GM12891 (cell line): Measurements from ENCODE around the gene HMGCL.
"Not testable (repeated sequence)": the region's sequence is repeated elsewhere in the genome, so short reads cannot be mapped to it uniquely, and the experiment has no call there.

Source experiments
- DNase-seq: peaks from one replicate; pipeline ENCODE4 v3.0.0; 2011; ENCODE audit warnings: low spot score; ENCODE audit not compliant: insufficient read length
- FAIRE-seq: peaks from 2 replicates; lab custom pipeline; 2011; peaks lifted over from hg19 to GRCh38; lab: Jason Lieb, UNC
- PAX5 ChIP-seq: IDR thresholded peaks from 2 replicates; pipeline ENCODE4 v1.6.1; 2011; ENCODE audit warnings: low read length, moderate library complexity, mild to moderate bottlenecking; ENCODE audit not compliant: insufficient read depth, severe bottlenecking
- POLR2A ChIP-seq: IDR thresholded peaks from 2 replicates; pipeline ENCODE4 v1.6.1; 2011; ENCODE audit warnings: low read depth, low read length, control low read depth
- POLR2AphosphoS5 ChIP-seq: IDR thresholded peaks from 2 replicates; pipeline ENCODE4 v1.6.1; 2011; ENCODE audit warnings: low read depth, low read length, control low read depth
- POU2F2 ChIP-seq: IDR thresholded peaks from 2 replicates; pipeline ENCODE4 v1.6.1; 2011; ENCODE audit warnings: low read depth, mild to moderate bottlenecking, control low read depth, low read length, moderate library complexity
- SPI1 ChIP-seq: IDR thresholded peaks from 2 replicates; pipeline ENCODE4 v1.6.1; 2011; ENCODE audit warnings: low read depth, low read length, control low read depth
- TAF1 ChIP-seq: IDR thresholded peaks from 2 replicates; pipeline ENCODE4 v1.6.1; 2011; ENCODE audit warnings: low read depth, low read length, control low read depth

HMGCL gene

DNA sequence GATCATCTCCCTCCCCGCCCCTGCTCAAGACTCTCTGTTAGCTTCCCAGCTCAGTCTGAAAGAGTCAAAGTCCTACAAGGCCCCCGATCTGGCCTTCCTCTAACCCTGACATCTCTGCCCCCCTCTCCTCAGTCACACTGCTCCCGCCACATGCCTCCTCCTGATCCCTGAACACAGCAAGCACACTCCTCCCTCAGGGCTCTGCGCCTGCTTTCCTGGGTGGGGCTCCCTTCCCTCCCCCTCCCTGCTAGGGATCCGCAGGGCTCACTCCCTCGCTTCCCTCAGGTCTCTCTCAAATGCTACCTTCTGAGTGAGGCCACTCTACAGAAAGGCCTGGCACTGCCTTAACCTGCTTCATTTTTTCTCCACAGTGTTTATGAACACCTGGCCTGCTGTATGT is 18.9 kb downstream of the HMGCL start:
- DNase-seq (no peak), FAIRE-seq (no peak)
- no peak for TF ChIP-seq TAF1
- TF ChIP-seq POLR2AphosphoS5 = no peak

DNA sequence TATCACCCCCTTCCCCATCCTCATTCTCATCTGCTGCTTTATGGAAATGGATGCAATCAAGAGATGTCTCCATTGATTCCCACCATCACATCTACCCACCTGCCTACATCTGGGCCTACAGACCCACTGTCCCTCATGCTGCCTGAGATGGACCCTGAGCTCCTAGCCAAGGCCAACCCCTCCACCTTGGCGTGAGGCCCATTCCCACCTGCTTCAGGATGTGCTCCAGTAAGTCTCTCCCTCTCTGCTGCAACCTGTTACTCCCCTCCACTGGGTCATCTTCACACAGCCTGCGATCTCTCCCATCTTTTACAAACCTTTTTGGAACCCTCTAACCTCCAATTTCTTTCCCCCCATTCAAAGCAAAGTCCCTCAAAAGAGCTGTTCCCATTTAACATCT is 20.2 kb downstream of the HMGCL start:
- TF ChIP-seq POLR2A (no peak), POU2F2 (no peak), SPI1 (no peak), PAX5 (no peak), POLR2AphosphoS5 (no peak), TAF1 (no peak)
- DNase-seq (no peak), FAIRE-seq (no peak)

DNA sequence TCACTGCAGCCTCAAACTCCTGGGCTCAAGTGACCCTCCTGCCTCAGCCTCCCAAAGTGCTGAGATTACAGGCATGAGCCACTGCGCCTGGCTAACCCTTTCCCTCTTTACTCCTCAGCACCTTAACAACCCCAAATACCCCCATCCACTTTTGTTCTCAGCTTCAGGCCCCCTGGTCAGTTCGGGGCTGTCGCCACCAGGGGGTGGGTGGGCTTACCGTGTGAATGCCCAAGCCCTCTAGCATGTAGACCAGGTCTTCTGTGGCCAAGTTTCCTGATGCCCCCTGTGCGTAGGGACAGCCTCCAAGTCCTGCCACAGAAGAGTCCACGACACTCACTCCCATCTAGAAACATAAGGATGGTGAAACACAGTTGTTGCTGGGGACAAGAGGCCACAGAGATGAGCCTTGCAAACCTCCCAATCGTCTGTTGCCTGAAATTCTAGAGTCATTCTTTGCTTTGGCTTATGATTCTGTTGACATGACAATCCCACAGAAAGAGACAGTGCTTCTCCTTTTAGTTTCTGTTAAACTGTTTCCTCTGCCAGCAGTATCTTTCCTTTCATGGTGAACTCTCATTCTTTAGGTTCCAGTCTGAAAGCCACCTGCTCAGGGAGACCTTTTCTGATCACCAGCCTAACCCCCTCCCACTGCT is 20.9 kb downstream of the HMGCL start:
- FAIRE-seq (no peak), DNase-seq (no peak)
- TF ChIP-seq POLR2A (no peak), POLR2AphosphoS5 (no peak), POU2F2 (no peak), SPI1 (no peak), TAF1 (no peak), PAX5 (no peak)

DNA sequence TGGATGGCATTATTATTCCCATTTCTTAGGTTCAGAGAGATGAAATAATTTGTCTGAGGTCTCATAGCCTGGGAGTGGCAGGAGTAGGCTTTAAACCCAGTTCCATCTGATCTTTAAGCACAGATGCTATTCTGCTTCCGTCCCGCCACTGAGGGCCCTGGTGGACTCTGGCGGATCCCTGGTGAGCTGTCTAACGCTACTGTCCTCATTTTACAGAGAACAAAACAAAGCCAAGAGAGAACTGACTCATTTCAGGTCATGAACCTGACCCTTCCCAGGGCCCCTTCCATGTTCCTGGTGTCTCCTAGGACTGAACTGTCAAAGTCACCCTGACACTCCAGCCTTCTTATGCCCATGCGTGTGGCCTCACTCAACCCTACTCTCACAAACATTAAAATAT is 21.6 kb downstream of the HMGCL start:
- no peak for FAIRE-seq
- no peak for TF ChIP-seq PAX5
- no peak for TF ChIP-seq SPI1
- TF ChIP-seq POLR2AphosphoS5 = no peak
- TF ChIP-seq POLR2A = no peak
- TF ChIP-seq POU2F2 = no peak
- no peak for TF ChIP-seq TAF1
- no peak for DNase-seq

DNA sequence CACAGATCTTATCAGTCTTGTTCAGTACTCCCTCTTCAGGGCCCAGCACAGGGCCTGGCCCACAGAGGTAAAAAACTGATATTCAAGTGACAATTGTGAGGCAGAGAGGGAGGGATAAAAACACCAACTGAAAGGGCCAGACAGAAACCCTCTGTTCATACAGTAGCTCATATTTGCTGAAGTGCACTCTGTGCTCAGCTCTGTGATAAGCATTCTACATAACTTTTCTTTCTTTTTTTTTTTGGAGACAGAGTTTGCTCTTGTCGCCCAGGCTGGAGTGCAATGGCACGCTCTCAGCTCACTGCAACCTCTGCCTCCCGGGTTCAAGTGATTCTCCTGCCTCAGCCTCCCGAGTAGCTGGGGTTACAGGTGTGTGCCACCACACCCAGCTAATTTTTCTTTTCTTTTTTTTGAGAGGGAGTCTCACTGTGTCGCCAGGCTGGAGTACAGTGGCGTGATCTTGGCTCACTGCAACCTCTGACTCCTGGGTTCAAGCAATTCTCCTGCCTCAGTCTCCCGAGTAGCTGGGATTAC is 22.4 kb downstream of the HMGCL start:
- DNase-seq, FAIRE-seq: not testable (repeated sequence)

DNA sequence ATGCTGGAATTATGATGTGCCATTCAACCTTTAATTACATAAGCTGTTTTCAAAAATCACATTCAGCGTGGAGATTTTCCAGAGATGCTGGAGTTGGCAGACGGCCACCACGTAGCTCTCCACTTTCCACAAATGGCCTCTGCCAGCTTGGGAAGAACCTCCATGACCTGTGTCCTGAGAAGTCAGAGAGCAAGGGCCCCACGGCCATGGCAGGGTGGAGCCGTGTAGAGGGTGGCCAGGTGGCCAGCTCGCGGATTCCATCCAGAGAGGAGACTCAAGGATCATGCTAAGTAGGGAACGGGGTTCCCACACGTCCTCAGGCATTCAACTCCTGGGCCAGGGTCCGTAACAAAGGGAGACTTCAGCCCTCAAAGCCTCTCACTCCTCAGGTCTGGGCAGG is 23.4 kb downstream of the HMGCL start:
- FAIRE-seq (no peak), DNase-seq (no peak)
- no peak for TF ChIP-seq POU2F2
- TF ChIP-seq POLR2A = no peak
- TF ChIP-seq PAX5 = no peak
- TF ChIP-seq TAF1 = no peak
- TF ChIP-seq POLR2AphosphoS5 = no peak
- TF ChIP-seq SPI1 = no peak

- DNase-seq (no peak), FAIRE-seq (peak; percentile 38)
- TF ChIP-seq SPI1 (no peak), POLR2AphosphoS5 (no peak), PAX5 (no peak), TAF1 (no peak), POU2F2 (no peak), POLR2A (no peak)
These were observed 23.9 kb downstream of the HMGCL start for GRCh38 chr1:23801338-23801748.

DNA sequence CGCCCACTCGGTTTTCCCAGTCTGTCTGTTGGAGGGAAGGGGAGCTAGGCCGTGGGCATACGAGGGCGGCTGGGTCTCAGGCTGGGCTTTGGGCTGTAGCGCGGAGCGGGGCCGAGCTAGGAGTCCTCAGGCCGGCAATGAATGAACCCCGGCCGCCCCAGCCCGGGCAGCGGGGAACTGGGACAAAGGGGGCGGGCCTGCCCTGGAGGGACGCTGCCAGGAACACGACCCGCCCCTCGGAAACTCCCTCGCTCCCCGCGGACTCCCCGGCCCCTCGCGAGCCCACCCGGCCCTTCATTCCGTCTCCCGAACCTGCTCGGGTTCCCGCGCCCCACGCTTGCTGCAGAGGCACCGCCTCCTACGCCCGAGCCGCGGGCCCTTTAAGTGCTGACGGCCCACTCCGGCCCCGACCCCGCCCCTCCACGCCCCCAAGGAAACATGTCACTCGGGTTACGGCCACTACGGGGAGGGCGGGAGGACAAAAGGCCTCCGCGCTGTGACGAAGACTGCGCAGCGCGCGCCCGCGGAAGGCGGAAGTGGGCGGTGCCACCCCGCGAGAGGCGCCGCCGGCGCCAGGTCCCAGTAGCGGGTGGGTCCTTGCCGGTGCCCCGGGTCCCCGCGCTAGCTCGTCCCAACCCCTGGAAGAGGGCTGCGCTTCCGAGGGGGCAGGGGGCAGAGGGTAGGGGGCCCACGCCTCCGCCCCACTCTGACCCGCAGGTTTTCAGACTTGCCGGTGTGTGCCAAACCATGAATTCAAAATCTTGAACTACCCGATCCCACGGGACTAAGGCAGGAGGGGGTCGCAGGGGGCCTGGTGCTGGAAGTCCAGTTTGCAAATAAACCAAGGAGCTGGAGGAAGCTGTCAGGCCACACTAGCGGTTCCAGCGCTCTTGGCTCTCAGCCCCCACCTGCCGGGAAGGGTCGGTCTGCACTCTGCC is 24.6 kb downstream of the HMGCL start, which contains the start of gene GALE:
Gene GALE, minus strand, starts transcription at position 355 of the 938 bp plus-strand sequence. CDS start 1,747 bp downstream, outside the sequence.
- peak; percentile 99 for DNase-seq
- FAIRE-seq = peak; percentile 99
- TF ChIP-seq SPI1 = peak; percentile 80
- no peak for TF ChIP-seq PAX5
- TF ChIP-seq TAF1 = peak; percentile 70; the same call in 1 of the 2 replicates
- peak; percentile 79 for TF ChIP-seq POLR2A
- TF ChIP-seq POLR2AphosphoS5 = peak; percentile 71; the same call in 1 of the 2 replicates
- TF ChIP-seq POU2F2 = peak; percentile 63; the same call in 1 of the 2 replicates

DNA sequence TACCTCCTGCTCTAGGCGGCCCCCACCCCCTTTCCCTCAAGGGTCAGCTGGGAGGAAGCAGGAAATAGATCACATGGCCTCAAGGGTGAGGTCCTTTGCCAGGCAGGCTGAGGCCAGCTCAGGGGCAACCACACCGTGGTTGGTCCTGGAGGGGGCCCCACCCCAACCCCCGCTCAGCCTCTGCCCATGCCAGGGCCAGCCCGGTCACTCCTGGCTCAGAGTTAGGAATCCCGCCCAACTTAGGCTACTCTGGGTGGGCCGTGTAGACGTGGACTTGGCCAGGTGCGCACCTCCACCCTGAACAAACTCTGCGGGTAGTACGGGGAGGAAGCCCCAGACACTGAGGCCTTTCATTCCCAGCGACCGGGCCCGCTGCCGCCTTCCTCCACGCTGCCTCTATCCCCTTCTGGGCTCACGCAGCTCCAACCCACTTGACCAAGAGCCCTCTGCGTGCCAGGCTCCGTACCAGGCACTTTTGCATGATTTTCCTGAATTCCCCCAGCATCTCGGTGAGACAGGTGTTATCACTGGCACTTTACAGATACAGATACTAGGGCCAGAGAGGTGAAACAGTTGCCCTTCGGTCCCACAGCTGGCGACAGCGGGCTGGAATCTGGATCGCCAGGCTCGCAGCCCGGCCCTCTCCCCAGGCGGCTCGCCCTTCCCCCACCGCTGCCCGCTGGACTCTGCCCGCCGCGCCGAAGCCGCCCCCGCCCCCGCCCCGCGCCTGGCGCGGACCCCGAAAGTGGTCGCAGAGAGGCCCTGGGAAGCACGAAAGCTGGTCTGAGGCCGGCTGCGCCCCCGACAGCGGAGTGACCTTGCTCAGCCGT is 25.4 kb downstream of the HMGCL start:
- peak; percentile 84 for FAIRE-seq
- TF ChIP-seq POLR2A (peak; percentile 50; the same call in 1 of the 2 replicates), POU2F2 (no peak)
- peak; percentile 47 for DNase-seq

GRCh38 chr1:23799255-23799569 is 26.0 kb downstream of the HMGCL start:
- no peak for FAIRE-seq
- TF ChIP-seq POLR2AphosphoS5 = no peak; the same call in 1 of the 2 replicates

GRCh38 chr1:23798662-23799142 is 26.5 kb downstream of the HMGCL start:
- no peak for FAIRE-seq
- DNase-seq = no peak

More at GRCh38 chr1:23799255-23799569, 26.0 kb downstream of the HMGCL start:
- no peak for DNase-seq

More at GRCh38 chr1:23798662-23799142, 26.5 kb downstream of the HMGCL start:
- TF ChIP-seq POLR2AphosphoS5 (no peak), SPI1 (no peak), TAF1 (no peak), PAX5 (no peak), POLR2A (no peak), POU2F2 (no peak)
